ENCODE data around the gene SMYD3. TPM values are rescaled to one million over a fixed set of nuclear protein-coding genes. Genes with fewer than 3 reads are reported as not detected.

The SMYD3 gene
- total RNA-seq, 1 donor from 2014 or later, result 29.2 TPM

DNA sequence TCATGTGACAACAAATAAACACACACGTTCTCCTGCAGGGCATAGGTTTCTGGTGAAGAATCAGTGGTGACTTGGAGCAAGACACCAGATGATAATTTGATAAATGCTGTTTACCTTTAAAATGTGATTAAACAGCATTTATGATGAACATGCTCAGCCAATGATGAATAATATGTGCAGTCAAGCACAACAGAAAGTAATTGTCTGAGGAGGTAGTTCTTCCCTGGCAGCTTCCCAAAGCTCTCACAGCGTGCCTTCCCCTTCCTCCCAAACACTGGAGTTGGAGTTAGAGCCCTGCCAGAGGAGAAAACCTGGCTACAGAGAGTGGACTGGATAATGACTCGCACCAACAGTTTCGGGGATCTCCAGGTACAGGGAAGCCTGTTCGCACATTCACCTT, 463.5 kb downstream of the SMYD3 start:
- no peak for DNase-seq (ENCODE audit: low read depth)
- Histone ChIP-seq H3K27me3 (ENCODE audit: control insufficient read depth, insufficient read depth, low read length) (no peaks in the 10 kb centered on the region), H3K36me3 (ENCODE audit: control insufficient read depth, insufficient read depth, low read length) (no peaks in the 10 kb centered on the region), H3K4me3 (ENCODE audit: low read depth, low read length) (no peak overlapping the region)
- TF ChIP-seq, protein P1, sequence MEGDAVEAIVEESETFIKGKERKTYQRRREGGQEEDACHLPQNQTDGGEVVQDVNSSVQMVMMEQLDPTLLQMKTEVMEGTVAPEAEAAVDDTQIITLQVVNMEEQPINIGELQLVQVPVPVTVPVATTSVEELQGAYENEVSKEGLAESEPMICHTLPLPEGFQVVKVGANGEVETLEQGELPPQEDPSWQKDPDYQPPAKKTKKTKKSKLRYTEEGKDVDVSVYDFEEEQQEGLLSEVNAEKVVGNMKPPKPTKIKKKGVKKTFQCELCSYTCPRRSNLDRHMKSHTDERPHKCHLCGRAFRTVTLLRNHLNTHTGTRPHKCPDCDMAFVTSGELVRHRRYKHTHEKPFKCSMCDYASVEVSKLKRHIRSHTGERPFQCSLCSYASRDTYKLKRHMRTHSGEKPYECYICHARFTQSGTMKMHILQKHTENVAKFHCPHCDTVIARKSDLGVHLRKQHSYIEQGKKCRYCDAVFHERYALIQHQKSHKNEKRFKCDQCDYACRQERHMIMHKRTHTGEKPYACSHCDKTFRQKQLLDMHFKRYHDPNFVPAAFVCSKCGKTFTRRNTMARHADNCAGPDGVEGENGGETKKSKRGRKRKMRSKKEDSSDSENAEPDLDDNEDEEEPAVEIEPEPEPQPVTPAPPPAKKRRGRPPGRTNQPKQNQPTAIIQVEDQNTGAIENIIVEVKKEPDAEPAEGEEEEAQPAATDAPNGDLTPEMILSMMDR (IDR thresholded peaks at IDR 0.05; ENCODE audit: insufficient read depth, low read length, poor library complexity, severe bottlenecking), result no peak

DNA sequence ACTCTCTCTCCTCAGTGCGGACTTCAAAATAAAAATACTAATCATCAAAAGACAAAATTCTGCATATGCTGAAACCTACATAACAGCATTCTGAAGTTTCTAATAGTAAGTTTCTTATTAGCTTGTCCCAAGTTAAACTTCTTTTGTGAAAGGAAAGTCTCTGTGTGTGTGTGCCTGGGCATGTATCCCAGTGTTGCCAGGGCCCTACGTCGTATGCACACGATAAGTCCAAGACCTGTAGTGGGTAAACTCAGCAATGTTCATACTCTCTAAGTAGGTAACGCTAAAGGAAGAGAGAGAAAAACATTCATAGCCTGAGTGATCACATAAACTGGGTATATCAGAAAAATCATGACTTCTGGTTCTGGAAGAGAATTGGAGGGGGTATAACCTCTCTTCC, 465.7 kb downstream of the SMYD3 start:
- TF ChIP-seq, protein P1 (IDR thresholded peaks at IDR 0.05; ENCODE audit: insufficient read depth, low read length, poor library complexity, severe bottlenecking), result no peak
- Histone ChIP-seq H3K4me3 (ENCODE audit: low read depth, low read length) (no peak overlapping the region), H3K27me3 (ENCODE audit: control insufficient read depth, insufficient read depth, low read length) (no peaks in the 10 kb centered on the region), H3K36me3 (ENCODE audit: control insufficient read depth, insufficient read depth, low read length) (no peaks in the 10 kb centered on the region)
- no peak for DNase-seq (ENCODE audit: low read depth)

GRCh38 chr1:246040200-246040890, 466.7 kb downstream of the SMYD3 start:
- Histone ChIP-seq H3K4me3 (ENCODE audit: low read depth, low read length) (no peak overlapping the region), H3K27me3 (ENCODE audit: control insufficient read depth, insufficient read depth, low read length) (no peaks in the 10 kb centered on the region), H3K36me3 (ENCODE audit: control insufficient read depth, insufficient read depth, low read length) (no peaks in the 10 kb centered on the region)
- TF ChIP-seq, protein P1 (IDR thresholded peaks at IDR 0.05; ENCODE audit: insufficient read depth, low read length, poor library complexity, severe bottlenecking), result no peak
- DNase-seq (ENCODE audit: low read depth), result no peak

DNA sequence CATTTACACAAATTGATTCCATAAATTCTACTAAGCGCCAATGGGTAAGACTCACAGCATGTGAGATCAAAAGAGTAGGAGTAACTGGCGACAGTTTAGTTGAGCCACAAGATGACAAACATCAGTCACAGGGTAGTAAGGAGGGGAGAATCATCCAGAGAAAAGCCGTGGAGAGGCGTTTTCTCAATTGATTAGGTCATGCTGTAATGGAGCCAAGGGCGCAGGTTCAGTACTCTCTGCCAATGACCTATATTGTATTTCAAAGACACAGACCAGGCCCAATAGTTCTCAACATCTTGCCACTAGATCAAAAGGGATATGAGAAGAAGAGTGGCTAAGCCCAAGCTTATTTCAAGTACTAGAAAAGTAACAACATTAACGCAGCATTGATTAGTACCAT, 467.5 kb downstream of the SMYD3 start:
- Histone ChIP-seq H3K36me3 (ENCODE audit: control insufficient read depth, insufficient read depth, low read length) (no peaks in the 10 kb centered on the region), H3K27me3 (ENCODE audit: control insufficient read depth, insufficient read depth, low read length) (no peaks in the 10 kb centered on the region), H3K4me3 (ENCODE audit: low read depth, low read length) (no peak overlapping the region)
- TF ChIP-seq, protein P1 (IDR thresholded peaks at IDR 0.05; ENCODE audit: insufficient read depth, low read length, poor library complexity, severe bottlenecking), result no peak
- no peak for DNase-seq (ENCODE audit: low read depth)

- DNase-seq (ENCODE audit: low read depth), result no peak
- H3K4me3 ChIP-seq (ENCODE audit: low read depth, low read length), result no peak overlapping the region
- H3K27me3 ChIP-seq (ENCODE audit: control insufficient read depth, insufficient read depth, low read length), result no peaks in the 10 kb centered on the region
- TF ChIP-seq, protein P1 (IDR thresholded peaks at IDR 0.05; ENCODE audit: insufficient read depth, low read length, poor library complexity, severe bottlenecking), result no peak
- H3K36me3 ChIP-seq (ENCODE audit: control insufficient read depth, insufficient read depth, low read length), result no peaks in the 10 kb centered on the region
These were observed 469.2 kb downstream of the SMYD3 start for GRCh38 chr1:246037832-246038231.

- H3K4me3 ChIP-seq (ENCODE audit: low read depth, low read length), result no peak overlapping the region
- H3K27me3 ChIP-seq (ENCODE audit: control insufficient read depth, insufficient read depth, low read length), result no peaks in the 10 kb centered on the region
- TF ChIP-seq, protein P1 (IDR thresholded peaks at IDR 0.05; ENCODE audit: insufficient read depth, low read length, poor library complexity, severe bottlenecking), result no peak
- no peaks in the 10 kb centered on the region for H3K36me3 ChIP-seq (ENCODE audit: control insufficient read depth, insufficient read depth, low read length)
- no peak for DNase-seq (ENCODE audit: low read depth)
These were observed 470.9 kb downstream of the SMYD3 start for GRCh38 chr1:246036175-246036574.

All from kidney epithelial cell (primary cell).